Measurements from ENCODE around the gene CBFB. TPM values are rescaled to one million over a fixed set of nuclear protein-coding genes. Genes with fewer than 3 reads are reported as not detected.

CBFB gene
- total and polyA plus RNA-seq, 5 donors: 15.7 to 39.3 (median 26.5) TPM

DNA sequence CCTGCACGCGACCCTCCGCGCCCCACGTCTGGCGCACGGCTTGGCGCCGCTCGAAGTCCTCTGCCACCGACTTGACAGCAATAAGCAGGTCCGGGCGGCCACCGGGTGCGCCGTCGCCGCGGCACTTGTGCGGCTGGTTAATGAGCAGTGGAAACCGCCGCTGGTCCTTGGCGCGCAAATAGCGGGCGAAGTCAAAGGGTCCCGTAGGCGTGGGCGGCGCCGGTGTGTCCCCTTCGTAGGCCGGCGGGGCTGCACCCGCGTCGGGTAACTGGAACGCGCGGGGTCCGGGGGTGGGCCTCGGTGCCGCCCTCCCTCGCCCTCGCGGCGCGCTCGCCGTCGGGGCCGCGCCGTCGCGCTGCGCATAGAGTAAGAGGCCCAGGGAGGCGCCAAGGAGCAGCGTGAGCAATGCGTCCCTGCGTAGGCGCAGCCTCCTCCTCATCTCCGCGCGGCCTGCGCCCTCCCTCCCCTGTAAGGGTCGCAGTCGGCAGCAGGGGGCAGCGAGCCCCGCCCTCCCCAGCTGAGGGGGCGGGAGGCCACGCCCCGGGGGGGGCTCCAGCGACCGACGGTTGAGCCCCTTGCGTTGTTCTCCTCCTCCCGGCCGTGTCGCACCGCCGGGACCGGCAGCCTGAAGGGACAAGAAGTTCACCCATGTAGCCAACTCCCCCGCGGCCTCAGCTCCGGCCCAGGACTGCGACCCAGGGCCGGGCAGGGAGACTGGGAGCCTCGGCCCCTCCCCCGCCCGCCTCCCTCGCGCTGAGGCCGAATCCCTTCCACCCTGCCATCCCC is 121.3 kb downstream of the CBFB start:
- ATAC-seq (peak; percentile 72 to 75), DNase-seq (peak; percentile 78 to 91 (median 89))
- H3K27me3 ChIP-seq (ENCODE audit: control insufficient read depth, insufficient read depth): no peaks in the 10 kb centered on the region
- intact Hi-C loops (cut with DNase I): loop anchor here in 1 of 4 donors (2.0 kb wide), 1 partner anchor 173 kb away; no protein-coding TSS in a partner anchor
- H3K4me3 ChIP-seq (ENCODE audit: low read length): peak overlapping the region; percentile 56
- H3K9me3 ChIP-seq (ENCODE audit: control insufficient read depth, low read length): no peaks in the 10 kb centered on the region
- peak overlapping the region; percentile 68 for H3K27ac ChIP-seq (ENCODE audit: low read length)
- H3K4me1 ChIP-seq (ENCODE audit: control insufficient read depth, insufficient read depth, low read length): peaks cover 3% of the 10 kb centered on the region
- 8% methylated on average over 94 of the region's 94 CpGs for WGBS

Other genes starting within 250 kb of the CBFB start
- under 1 TPM in 1 of 4 donors, not detected in 3; 0.22 TPM for gene TERB1, start 227.6 kb upstream of the CBFB start, total RNA-seq
- gene TERB1, start 227.6 kb upstream of the CBFB start, polyA plus RNA-seq: not detected
- 10 to 100 TPM; 30.9 to 35.6 (median 32.6) TPM for gene NAE1, start 198.2 kb upstream of the CBFB start, total RNA-seq
- 26.2 TPM for gene NAE1, start 198.2 kb upstream of the CBFB start, polyA plus RNA-seq
- not detected for gene CA7, start 184.7 kb upstream of the CBFB start, total RNA-seq
- not detected for gene CA7, start 184.7 kb upstream of the CBFB start, polyA plus RNA-seq
- 1 to 10 TPM; 3.8 to 4.4 (median 4.1) TPM for gene PDP2, start 148.6 kb upstream of the CBFB start, total RNA-seq
- 2.1 TPM for gene PDP2, start 148.6 kb upstream of the CBFB start, polyA plus RNA-seq
- under 1 TPM; 0.38 to 0.97 (median 0.65) TPM for gene CDH16, start 110.3 kb upstream of the CBFB start, total RNA-seq
- 0.50 TPM for gene CDH16, start 110.3 kb upstream of the CBFB start, polyA plus RNA-seq
- gene RRAD, start 103.6 kb upstream of the CBFB start, total RNA-seq: 100 to 1,000 TPM; 135 to 299 (median 142) TPM
- 375 TPM for gene RRAD, start 103.6 kb upstream of the CBFB start, polyA plus RNA-seq
- gene CIAO2B, start 94.7 kb upstream of the CBFB start, total RNA-seq: 100 to 1,000 TPM in 2 of 4 donors, 10 to 100 TPM in 2; 82.8 to 104 (median 100) TPM
- 239 TPM for gene CIAO2B, start 94.7 kb upstream of the CBFB start, polyA plus RNA-seq
- gene CES2, start 93.6 kb upstream of the CBFB start, total RNA-seq: 10 to 100 TPM; 32.4 to 47.6 (median 37.1) TPM
- gene CES2, start 93.6 kb upstream of the CBFB start, polyA plus RNA-seq: 46.1 TPM
- 1 to 10 TPM in 2 of 4 donors, under 1 TPM in 2; 0.88 to 1.3 (median 0.98) TPM for gene CES3, start 67.9 kb upstream of the CBFB start, total RNA-seq
- 0.48 TPM for gene CES3, start 67.9 kb upstream of the CBFB start, polyA plus RNA-seq
- gene CES4A, start 40.6 kb upstream of the CBFB start, total RNA-seq: 10 to 100 TPM; 11.1 to 21.5 (median 12.1) TPM
- gene CES4A, start 40.6 kb upstream of the CBFB start, polyA plus RNA-seq: 10.3 TPM
- gene PHAF1, start 80.8 kb downstream of the CBFB start, total RNA-seq: 10 to 100 TPM; 11.4 to 11.8 (median 11.6) TPM
- 7.1 TPM for gene PHAF1, start 80.8 kb downstream of the CBFB start, polyA plus RNA-seq
- gene B3GNT9, start 121.8 kb downstream of the CBFB start, total RNA-seq: 10 to 100 TPM; 17.0 to 19.8 (median 18.7) TPM
- gene B3GNT9, start 121.8 kb downstream of the CBFB start, polyA plus RNA-seq: 11.7 TPM
- 10 to 100 TPM in 2 of 4 donors, 1 to 10 TPM in 2; 9.0 to 11.1 (median 9.8) TPM for gene TRADD, start 130.8 kb downstream of the CBFB start, total RNA-seq
- gene TRADD, start 130.8 kb downstream of the CBFB start, polyA plus RNA-seq: 8.7 TPM
- 10 to 100 TPM in 2 of 4 donors, 1 to 10 TPM in 2; 7.7 to 13.9 (median 9.9) TPM for gene FBXL8, start 130.8 kb downstream of the CBFB start, total RNA-seq
- gene FBXL8, start 130.8 kb downstream of the CBFB start, polyA plus RNA-seq: 9.8 TPM
- 10 to 100 TPM; 29.7 to 92.2 (median 60.3) TPM for gene HSF4, start 135.6 kb downstream of the CBFB start, total RNA-seq
- 36.6 TPM for gene HSF4, start 135.6 kb downstream of the CBFB start, polyA plus RNA-seq
- gene NOL3, start 141.4 kb downstream of the CBFB start, total RNA-seq: 100 to 1,000 TPM in 3 of 4 donors, 10 to 100 TPM in 1; 67.5 to 125 (median 107) TPM
- gene NOL3, start 141.4 kb downstream of the CBFB start, polyA plus RNA-seq: 133 TPM
- gene MATCAP1, start 154.8 kb downstream of the CBFB start, total RNA-seq: 10 to 100 TPM; 16.2 to 22.9 (median 17.2) TPM
- gene MATCAP1, start 154.8 kb downstream of the CBFB start, polyA plus RNA-seq: 14.8 TPM
- 1 to 10 TPM; 1.3 to 3.0 (median 2.2) TPM for gene EXOC3L1, start 161.0 kb downstream of the CBFB start, total RNA-seq
- 3.2 TPM for gene EXOC3L1, start 161.0 kb downstream of the CBFB start, polyA plus RNA-seq
- gene E2F4, start 163.0 kb downstream of the CBFB start, total RNA-seq: 10 to 100 TPM; 36.4 to 42.5 (median 40.5) TPM
- gene E2F4, start 163.0 kb downstream of the CBFB start, polyA plus RNA-seq: 33.9 TPM
- gene ELMO3, start 170.0 kb downstream of the CBFB start, total RNA-seq: under 1 TPM; 0.51 to 0.85 (median 0.76) TPM
- gene ELMO3, start 170.0 kb downstream of the CBFB start, polyA plus RNA-seq: 0.72 TPM
- 10 to 100 TPM; 15.4 to 26.2 (median 17.0) TPM for gene TMEM208, start 198.0 kb downstream of the CBFB start, total RNA-seq
- 43.5 TPM for gene TMEM208, start 198.0 kb downstream of the CBFB start, polyA plus RNA-seq
- 10 to 100 TPM; 16.9 to 32.1 (median 19.4) TPM for gene FHOD1, start 218.3 kb downstream of the CBFB start, total RNA-seq
- gene FHOD1, start 218.3 kb downstream of the CBFB start, polyA plus RNA-seq: 20.5 TPM
- 1 to 10 TPM; 2.2 to 2.9 (median 2.5) TPM for gene SLC9A5, start 219.8 kb downstream of the CBFB start, total RNA-seq
- 1.9 TPM for gene SLC9A5, start 219.8 kb downstream of the CBFB start, polyA plus RNA-seq